DMS114 treated with DMSO at 0.1 percent for 48 hours (cell line): ENCODE results near the gene TRAM2.
"Not testable (repeated sequence)": the region's sequence is repeated elsewhere in the genome, so short reads cannot be mapped to it uniquely, and the experiment has no call there.

Source experiments
- DNase-seq: peaks from one replicate; lab custom pipeline; 2025; ENCODE audit not compliant: unreplicated experiment; lab: John Stamatoyannopoulos, UW

Gene TRAM2

DNA sequence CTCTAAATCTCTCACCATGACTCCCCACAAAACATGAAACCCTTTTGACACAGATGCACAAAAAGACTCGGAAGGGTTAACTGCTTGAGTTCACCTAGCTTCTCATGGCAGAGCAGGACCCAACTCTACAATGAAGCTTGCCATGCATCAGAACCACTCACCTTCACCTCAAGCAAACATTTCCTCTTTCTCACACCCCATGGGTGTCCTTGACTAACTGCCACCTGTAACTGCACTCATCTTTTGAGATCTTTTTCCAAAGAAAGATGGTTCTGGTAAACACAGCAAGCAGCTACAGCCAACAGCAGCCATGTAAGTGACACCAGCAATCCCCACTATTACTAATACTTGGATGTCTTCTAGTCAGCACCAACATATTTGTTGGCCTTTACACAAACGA lies 80.2 kb downstream of the TRAM2 start:
- no peak for DNase-seq

DNA sequence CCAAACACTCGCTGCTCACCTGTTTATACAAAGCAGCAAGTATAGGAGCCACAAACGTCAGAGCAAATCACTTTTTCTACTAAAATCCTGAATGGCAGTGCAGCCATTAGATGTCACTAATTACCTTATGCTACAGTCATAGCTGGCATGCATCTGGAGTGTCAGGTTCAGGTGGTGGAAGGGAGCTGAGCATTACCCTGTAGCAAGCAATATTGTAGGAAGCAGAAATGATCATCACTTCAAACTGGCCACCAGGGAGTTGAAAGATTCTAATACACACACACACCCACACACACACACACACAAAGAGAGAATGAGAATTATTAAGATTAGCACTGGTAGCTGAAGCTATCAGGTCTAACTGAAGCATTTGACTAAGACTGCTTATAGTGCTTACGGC lies 80.9 kb downstream of the TRAM2 start:
- DNase-seq: no peak

DNA sequence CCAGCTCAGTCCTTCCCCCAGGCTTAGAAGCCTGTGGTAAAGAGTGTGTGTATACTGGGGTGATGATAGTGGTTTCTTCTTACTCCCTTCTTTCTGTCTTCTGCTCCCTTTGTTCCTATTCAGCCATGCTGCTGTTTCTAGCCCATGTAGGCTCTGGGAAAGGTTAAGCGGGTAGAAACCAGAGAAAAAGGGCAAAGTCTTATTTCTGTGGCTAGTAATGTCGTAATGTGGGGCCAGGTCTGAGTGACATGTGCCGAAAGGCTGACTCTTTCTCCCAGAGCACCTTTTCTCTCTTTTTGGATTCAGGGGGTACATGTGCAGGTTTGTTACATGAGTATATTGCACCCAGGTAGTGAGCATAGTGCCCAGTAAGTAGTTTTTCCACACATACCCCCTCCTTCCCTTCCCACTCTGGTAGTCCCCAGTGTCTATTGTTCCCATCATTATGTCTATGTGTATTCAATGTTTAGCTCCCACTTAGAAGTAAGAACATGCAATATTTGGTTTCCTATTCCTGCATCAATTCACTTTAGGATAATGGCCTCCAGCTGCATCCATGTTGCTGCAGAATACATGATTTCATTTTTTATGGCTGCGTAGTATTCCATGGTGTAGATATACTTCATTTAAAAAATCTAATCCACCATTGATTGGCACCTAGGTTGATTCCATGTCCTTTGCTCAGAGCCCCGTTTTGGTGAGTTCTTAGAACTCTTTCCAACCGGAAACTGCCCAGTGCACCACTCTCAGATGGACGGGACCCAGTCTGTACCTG lies 82.4 kb downstream of the TRAM2 start:
- no peak for DNase-seq

DNA sequence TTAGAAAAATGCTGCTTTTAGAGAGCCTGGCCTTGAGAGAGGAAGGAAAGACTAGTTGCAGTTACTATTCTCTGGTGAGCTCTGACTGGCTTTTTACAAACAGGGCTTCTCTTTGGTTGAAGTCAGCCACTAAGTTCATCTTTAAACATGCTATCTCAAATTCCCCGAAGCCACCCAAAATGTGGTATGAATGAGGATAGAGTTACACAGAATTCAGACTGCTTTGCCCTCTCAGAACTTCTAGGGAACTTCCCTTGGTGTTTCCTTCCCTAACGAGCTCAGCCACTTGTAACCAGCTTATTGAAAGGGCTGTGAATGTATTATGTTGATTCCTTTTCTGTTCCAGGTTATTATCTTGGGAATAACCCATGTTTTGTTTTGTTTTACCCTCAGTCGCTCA lies 83.2 kb downstream of the TRAM2 start:
- no peak for DNase-seq

DNA sequence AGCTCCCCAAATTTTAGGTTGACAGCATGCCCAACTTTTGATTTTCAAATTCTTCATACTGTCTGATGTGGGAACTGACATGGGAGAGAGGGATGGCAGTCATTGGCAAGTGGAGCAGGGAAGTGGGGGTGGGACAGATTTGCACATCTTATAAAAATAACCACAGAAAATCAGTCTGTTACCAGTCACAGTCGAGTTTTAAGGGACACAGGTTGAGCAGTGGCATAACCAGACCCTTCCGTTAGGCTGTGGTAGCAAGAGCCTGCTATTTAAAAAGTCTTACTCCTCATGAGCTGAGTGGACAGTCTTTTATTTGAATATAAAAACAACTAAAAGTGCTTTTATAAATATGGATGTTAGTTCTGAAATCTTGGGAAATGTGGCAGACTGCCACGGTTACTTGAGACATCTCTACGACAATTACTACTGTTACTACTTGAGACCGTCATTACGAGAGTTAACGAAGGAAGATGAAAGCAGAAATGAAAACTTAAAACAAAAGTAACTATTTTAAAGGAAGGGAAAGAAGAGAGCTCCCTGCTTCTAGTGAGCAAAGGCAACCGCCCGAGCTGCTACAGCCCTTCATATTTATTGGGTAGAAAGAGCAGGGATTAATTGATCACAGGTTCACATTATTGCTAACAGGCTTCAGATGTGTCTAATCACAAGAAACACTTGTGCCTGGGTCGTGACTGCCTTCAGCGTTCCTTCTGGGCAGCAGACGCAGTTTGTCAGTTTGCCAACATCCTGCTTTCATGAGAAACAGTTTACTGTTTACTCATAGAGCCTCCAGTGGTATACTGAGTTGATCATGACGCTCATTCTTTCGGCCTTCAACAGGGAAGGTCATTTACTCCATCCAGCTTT lies 85.4 kb downstream of the TRAM2 start:
- DNase-seq: no peak

DNA sequence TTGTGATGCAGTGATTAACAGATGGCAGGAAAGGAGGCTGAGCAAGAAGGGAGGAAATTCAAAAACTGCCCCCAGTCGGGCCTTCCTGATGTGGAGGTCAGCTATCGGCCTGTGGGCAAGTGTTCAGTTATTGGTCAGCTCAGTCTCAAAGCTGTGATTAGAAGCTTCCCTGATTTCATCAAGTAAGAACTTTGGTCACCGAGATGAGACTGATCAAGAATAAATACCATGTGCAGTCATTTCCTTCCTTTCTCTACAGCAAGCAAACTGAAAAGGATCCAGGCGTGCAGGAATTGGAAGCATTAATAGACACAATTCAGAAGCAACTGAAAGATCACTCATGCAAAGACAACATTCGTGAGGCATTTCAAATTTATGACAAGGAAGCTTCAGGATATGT lies 87.0 kb downstream of the TRAM2 start:
- no peak for DNase-seq

DNA sequence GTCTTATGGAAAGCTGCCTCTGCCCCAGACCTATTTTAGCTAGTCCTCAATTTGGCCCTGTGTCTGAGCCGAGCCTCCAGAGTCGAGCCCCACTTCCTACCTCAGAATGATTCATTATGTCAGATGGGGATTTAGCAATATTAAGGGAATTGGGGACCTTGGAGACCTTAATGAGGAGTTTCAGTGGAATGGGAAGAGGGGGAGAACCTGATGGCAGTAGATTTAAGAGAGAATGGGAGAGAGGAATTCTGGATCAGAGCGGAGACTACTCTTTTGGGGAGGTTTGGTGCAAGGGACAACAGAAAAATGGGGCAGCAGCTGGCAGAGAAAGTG lies 93.2 kb downstream of the TRAM2 start:
- no peak for DNase-seq

DNA sequence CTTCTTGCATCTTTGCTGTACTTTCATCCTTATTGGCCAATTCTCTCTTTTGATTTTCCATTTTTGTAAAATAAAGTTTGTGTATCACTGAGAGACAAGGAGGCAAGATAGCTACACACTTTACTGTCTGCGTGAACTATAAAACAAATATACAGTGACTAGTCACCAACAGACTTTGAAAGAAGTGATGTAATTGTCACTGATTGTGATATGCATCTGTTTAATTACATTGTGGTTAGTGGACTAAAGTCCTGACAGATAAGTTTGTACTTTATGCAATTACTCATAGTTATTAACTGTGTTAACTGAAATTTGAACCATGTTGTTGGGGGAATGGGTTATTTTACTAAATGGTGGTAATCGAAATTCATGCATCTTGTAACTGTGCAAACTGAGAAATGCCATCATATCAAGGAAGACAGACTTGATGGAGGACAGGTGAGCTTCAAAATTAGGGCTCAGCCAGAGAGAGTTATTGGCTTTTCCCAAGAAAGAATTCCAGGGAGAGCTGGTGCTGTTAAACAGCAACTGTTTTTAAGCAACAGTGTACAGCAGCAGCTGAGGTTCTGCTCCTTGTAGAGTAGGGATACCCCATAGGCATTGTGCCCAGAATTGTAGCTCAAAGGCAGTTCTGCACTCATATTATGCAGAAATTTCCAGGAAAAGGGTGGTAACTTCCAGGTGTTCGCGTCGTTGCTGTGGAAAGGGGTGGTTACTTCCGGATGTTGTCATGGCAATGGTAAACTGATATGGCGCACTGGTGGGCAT lies 93.8 kb downstream of the TRAM2 start:
- no peak for DNase-seq

DNA sequence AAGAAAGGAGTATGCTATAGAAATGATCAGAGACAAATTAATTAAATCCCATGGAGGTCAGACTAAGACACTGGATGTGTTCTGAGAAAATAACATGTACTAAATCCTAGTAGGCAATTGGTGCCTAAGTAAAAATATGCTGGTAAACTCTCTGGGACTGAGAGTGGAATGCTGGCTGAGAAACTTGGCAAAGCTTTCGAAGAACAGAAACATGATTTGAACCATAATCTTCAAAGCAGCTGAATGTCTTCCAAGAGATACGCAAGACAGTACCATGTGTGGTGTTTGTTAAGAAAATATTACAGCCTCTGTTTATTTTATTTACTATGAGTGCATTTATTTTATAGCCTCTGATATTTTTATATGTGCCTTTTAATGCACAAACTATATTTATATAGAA lies 101.6 kb downstream of the TRAM2 start:
- no peak for DNase-seq

DNA sequence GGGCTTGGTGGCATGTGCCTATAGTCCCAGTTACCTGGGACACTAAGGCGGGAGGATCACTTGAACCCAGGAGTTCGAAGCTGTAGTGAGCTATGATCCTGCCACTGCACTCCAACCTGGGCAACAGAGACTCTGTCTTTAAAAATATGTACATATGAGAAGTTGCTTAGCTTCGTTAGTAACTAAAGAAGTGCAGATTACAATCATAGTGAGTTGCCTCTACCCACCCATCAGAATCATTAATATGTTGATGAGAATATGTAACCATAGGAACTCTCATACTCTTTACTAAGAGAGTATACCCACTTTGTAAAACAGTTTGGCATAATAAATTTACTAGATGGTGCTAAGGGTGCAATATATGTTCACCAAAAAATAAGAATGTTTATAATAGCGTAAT lies 102.7 kb downstream of the TRAM2 start:
- DNase-seq: no peak

DNA sequence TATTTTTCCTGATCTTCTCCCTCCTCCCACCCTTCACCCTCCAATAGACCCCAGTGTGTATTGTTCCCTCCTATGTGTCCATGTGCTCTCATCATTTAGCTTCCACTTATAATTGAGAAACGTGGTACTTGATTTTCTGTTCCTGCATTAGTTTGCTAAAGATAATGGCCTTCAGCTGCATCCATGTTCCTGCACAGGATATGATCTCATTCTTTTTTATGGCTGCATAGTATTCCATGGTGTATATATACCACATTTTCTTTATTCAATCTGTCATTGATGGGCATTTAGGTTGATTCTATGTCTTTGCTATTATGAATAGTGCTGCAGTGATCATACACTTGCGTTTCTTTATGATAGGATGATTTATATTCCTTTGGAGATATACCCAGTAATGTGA lies 115.7 kb downstream of the TRAM2 start:
- not testable (repeated sequence) for DNase-seq

DNA sequence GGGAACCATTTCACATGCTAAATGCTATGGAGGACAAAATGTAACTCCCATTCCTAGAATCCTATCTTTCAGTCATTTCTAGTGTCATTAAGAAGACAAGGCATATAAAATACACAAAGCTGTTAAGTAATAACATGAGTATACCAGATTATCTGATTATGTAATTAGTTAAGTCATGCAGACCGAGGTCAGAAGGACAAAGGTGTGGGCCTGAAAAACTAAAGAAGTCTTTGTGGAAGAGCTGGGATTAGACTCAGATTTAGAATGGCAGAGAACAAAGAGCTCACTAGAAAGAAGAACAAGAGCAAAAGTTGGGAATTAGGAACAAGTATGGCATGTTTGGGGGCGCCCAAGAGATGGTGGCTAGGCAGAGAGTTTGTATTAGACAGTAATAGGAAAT lies 119.8 kb downstream of the TRAM2 start:
- DNase-seq: no peak

DNA sequence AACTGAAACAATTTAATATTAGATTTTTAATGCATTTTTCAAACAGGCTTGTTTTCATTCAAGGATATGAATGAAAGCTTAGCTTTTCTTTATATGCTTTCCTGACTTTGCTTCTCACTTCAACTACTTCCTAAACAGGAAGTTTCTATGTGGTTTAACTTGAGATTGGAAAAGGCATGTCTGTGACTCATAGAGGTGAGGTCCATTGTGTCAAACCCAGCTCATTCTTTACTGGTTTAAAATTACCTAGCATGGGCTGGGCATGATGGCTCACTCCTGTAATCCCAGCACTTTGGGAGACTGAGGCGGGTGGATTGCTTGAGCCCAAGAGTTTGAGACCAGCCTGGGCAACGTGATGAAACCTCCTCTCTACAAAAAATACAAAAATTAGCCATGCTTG lies 122.3 kb downstream of the TRAM2 start:
- no peak for DNase-seq
